Transverse colon (tissue), 4 donors: ENCODE measurements around the gene OR10D3. TPM values are rescaled to one million over a fixed set of nuclear protein-coding genes. Genes with fewer than 3 reads are reported as not detected.

ENCODE experiments used
- DNase-seq: peaks from one replicate; pipeline ENCODE4 v3.0.0-alpha.2; 2019
- H3K27ac ChIP-seq, 4 donors: fragments of 200-600 bp; sonication (generic); 2 replicates each; pipeline ENCODE4 v1.5.1; 2016 to 2018; ENCODE audit warnings: inconsistent platforms in 4 of 4
- H3K27me3 ChIP-seq: fragments of 200-600 bp; sonication (generic); 2 replicates; pipeline ENCODE4 v1.5.1; 2017; ENCODE audit warnings: inconsistent platforms
- H3K36me3 ChIP-seq, 4 donors: fragments of 200-600 bp; sonication (generic); 2 replicates each; pipeline ENCODE4 v1.5.1; 2017 to 2019; ENCODE audit warnings: inconsistent platforms in 4 of 4
- H3K4me1 ChIP-seq, 4 donors: fragments of 200-600 bp; sonication (generic); 2 replicates each; pipeline ENCODE4 v1.5.1; 2017 to 2020; ENCODE audit warnings: inconsistent platforms in 4 of 4
- H3K4me3 ChIP-seq, 4 donors: fragments of 200-600 bp; sonication (generic); 1 replicate in 1 of 4; 2 replicates in 3 of 4; pipeline versions ENCODE4 v1.5.1 to v1.6.1; 2017 to 2019; ENCODE audit warnings: inconsistent platforms in 4 of 4
- H3K9me3 ChIP-seq, 2 donors: fragments of 200-600 bp; sonication (generic); 2 replicates each; pipeline ENCODE4 v1.5.1; 2017 to 2019; ENCODE audit warnings: inconsistent platforms in 2 of 2
- EP300 ChIP-seq: sonication (generic); formaldehyde crosslinking; IDR thresholded peaks from one replicate; pipeline ENCODE4 v1.6.1; 2017; ENCODE audit warnings: antibody characterized with exemption, low read depth
- POLR2A ChIP-seq: fragments of 450-650 bp; IDR thresholded peaks from one replicate; pipeline ENCODE4 v1.6.1; 2016; ENCODE audit warnings: antibody characterized with exemption, mild to moderate bottlenecking, moderate library complexity
- POLR2AphosphoS5 ChIP-seq, 3 donors: sonication (generic); formaldehyde crosslinking; IDR thresholded peaks; one replicate each; pipeline ENCODE4 v1.6.1; 2016; ENCODE audit warnings: antibody characterized with exemption in 3 of 3
- WGBS, 2 donors: methylation state at CpG; one replicate each; pipeline ENCODE4 v1.1.5; 2018; ENCODE audit warnings: low coverage in 1 of 2; 5-methylcytosine and 5-hydroxymethylcytosine counted together
- in situ Hi-C, 4 donors: fragments of 200-750 bp; cut with MboI; loops; one replicate each; pipeline versions ENCODE4 v1.15.0 to v1.15.1; 2017; ENCODE audit warnings: low sequenced_read_pairs in 3 of 4, low pct_ligation_motif_present in 1 of 4, low pct_unique_long_range_greater_than_20kb in 1 of 4
- intact Hi-C: fragments of 100-400 bp; cut with DNase I; formaldehyde crosslinking; loops from one replicate; pipeline ENCODE4 v1.15.1; 2023; ENCODE audit warnings: low total_unique reads
- total RNA-seq, 4 donors: library from RNA; depleted of rRNA; stranded (reverse); fragments of >200 nt; gene quantifications; one replicate each; pipeline ENCODE4 v1.1.0, GENCODE V29; 2016
- TF ChIP-seq, protein P1 (sequence below), 5 experiments: fragments of 200-600 bp in 3 of 5; fragments of 450-650 bp in 2 of 5; sonication (generic) in 3 of 5; IDR thresholded peaks; 1 replicate in 2 of 5; 2 replicates in 3 of 5; pipeline ENCODE4 v1.5.1; 2016 to 2017; ENCODE audit warnings: antibody characterized with exemption in 5 of 5, inconsistent platforms in 3 of 5, mild to moderate bottlenecking in 2 of 5, moderate library complexity in 1 of 5

The OR10D3 gene
- total RNA-seq, 4 donors from 2014 or later, result not detected

DNA sequence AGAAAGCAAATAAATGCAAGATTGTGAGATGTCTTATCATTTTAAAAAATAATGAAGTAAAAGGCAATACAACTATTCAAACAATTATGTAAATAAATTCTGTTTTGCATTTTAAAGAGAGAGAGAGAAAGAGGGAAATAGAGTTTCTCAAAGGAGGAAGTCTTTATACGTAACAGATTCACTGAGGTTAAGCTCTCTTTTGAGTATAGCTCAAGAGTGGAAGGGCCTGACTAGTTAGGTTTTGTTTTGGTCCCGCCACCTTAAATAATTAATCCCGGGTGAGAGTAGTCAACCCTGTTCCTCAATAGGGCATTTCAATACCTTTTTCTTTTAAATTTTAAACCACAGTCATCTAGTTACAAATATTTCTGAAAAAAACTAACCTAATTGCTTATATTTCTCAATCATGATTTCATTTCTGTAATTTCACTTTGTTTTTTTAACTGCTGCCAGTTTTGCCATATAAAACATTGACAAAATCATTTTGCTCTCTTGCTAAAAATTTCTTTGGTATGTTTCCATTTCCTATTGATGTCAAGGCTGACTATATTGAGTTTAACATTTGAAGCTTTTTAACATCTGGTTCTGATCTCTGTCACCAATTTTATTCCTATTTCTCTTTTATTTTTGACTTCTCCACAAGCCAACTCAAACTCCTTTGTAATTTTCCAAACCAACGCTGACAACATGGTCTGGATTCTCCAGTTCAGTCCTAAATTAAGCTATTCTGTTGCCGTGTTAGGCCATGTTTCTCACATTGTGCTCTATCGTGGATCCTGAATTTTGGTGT, 10.3 kb downstream of the OR10D3 start:
- WGBS, 2 donors, result 71 to 82% methylated on average over 6 of the region's 6 CpGs
- Histone ChIP-seq H3K4me3 (no peak overlapping the region), H3K36me3 (no peaks in the 10 kb centered on the region), H3K27me3 (no peaks in the 10 kb centered on the region), H3K4me1 (peaks cover 0 to 16% (median 5%) of the 10 kb centered on the region in 4 donors), H3K9me3 (no peaks in the 10 kb centered on the region), H3K27ac (peak overlapping the region in 1 of 4 donors; percentile 35)
- in situ Hi-C loops, result loop anchor here in 2 of 4 donors (10.0 kb wide), 1 partner anchor 119 kb away; no protein-coding TSS in a partner anchor
- DNase-seq, result no peak
- TF ChIP-seq POLR2A, result no peak
- TF ChIP-seq, protein P1, sequence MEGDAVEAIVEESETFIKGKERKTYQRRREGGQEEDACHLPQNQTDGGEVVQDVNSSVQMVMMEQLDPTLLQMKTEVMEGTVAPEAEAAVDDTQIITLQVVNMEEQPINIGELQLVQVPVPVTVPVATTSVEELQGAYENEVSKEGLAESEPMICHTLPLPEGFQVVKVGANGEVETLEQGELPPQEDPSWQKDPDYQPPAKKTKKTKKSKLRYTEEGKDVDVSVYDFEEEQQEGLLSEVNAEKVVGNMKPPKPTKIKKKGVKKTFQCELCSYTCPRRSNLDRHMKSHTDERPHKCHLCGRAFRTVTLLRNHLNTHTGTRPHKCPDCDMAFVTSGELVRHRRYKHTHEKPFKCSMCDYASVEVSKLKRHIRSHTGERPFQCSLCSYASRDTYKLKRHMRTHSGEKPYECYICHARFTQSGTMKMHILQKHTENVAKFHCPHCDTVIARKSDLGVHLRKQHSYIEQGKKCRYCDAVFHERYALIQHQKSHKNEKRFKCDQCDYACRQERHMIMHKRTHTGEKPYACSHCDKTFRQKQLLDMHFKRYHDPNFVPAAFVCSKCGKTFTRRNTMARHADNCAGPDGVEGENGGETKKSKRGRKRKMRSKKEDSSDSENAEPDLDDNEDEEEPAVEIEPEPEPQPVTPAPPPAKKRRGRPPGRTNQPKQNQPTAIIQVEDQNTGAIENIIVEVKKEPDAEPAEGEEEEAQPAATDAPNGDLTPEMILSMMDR (IDR thresholded peaks at IDR 0.05), result no peak
- intact Hi-C loops, result no loop called here

DNA sequence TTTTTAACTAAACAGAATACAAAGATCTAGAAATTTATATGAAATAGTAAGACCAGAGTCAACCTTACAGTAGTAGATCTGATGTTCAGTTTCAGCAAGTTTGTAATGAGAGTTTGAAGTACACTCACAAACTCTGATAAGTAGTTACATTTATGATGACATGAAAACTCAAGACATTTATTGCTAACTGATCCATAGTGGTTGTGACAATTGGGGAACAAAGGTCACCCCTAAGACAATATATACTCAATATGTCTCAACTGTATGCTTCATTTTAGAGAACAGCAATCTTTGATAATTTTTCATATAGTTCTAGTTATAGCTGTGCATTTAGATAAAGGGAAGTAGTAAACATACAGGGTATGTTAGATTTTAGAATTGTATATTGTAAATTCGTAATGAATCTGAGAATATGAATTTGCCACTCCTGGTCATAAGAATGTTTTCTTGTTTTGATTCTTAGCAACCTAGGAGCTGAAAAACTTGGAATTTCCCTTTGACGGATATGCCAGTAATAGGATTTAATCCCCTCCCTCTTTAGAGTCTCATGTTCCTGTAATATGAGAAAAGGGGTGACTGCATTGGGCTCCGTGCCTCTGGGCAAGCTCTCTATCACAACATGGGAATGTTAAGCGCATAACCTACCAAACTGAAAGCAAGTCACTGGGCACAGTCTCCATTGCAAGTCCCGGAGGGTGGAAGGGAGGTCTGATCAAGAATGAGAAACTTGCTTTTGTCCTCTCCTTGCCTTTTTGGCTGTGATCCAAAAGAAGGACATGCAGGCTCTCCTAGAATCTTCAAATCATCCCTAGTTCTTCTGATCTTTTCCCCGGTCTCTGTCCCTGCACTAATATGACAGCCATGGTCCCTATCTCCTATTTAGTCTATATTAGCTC, 11.4 kb downstream of the OR10D3 start:
- H3K27ac ChIP-seq, result peak overlapping the region in 3 of 4 donors; percentile 28 to 56 (median 53)
- TF ChIP-seq EP300, result no peak
- TF ChIP-seq POLR2AphosphoS5 (IDR thresholded peaks at IDR 0.05), result no peak
- no peak for TF ChIP-seq POLR2A
- TF ChIP-seq, protein P1 (IDR thresholded peaks at IDR 0.05), result no peak
- no peaks in the 10 kb centered on the region for H3K27me3 ChIP-seq
- H3K4me3 ChIP-seq, result no peak overlapping the region
- no peaks in the 10 kb centered on the region for H3K9me3 ChIP-seq
- intact Hi-C loops (no loop called here), in situ Hi-C loops (loop anchor here in 2 of 4 donors (10.0 kb wide), 1 partner anchor 120 kb away; no protein-coding TSS in a partner anchor)
- WGBS, 2 donors, result 50 to 64% methylated on average over 5 to 6 of the region's 6 CpGs
- H3K4me1 ChIP-seq, result peaks cover 0 to 16% (median 5%) of the 10 kb centered on the region in 4 donors
- DNase-seq, result no peak
- no peaks in the 10 kb centered on the region for H3K36me3 ChIP-seq

DNA sequence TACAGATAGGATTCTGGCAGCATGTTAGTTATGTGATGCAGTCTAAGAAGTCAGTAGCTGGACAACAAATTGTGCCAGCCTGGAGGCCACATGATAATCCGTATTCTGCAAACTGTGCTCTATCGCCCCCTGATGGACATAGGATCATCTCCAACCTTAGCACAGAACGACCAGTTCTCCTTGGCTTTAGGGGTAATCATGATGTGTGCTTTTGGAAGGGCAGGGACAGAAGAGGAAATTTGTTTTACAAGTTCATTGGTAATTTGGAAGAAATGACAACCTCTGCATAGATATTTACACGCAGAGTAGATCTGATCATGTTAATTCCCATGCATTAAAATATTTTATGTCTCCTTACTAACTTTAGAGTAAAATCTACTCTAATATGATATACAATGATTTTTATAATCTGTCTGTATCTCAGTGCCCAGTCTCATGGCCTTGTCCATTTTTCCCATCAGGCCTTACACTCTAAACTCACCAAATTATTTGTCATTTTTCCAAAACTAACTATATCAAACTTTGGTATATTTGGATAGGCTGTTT, 12.1 kb downstream of the OR10D3 start:
- in situ Hi-C loops (loop anchor here in 2 of 4 donors (10.0 kb wide), 1 partner anchor 120 kb away; no protein-coding TSS in a partner anchor), intact Hi-C loops (no loop called here)
- Histone ChIP-seq H3K27ac (peak overlapping the region in 3 of 4 donors; percentile 28 to 56 (median 53)), H3K9me3 (no peaks in the 10 kb centered on the region), H3K27me3 (no peaks in the 10 kb centered on the region), H3K36me3 (no peaks in the 10 kb centered on the region), H3K4me1 (peaks cover 0 to 16% (median 5%) of the 10 kb centered on the region in 4 donors), H3K4me3 (no peak overlapping the region)
- TF ChIP-seq POLR2AphosphoS5 (IDR thresholded peaks at IDR 0.05), result no peak
- TF ChIP-seq EP300, result no peak
- TF ChIP-seq, protein P1 (IDR thresholded peaks at IDR 0.05), result peak; percentile 50 to 66 (median 63)
- WGBS, 2 donors, result 25 to 34% methylated on average over 4 of the region's 4 CpGs
- DNase-seq, result peak; percentile 65

DNA sequence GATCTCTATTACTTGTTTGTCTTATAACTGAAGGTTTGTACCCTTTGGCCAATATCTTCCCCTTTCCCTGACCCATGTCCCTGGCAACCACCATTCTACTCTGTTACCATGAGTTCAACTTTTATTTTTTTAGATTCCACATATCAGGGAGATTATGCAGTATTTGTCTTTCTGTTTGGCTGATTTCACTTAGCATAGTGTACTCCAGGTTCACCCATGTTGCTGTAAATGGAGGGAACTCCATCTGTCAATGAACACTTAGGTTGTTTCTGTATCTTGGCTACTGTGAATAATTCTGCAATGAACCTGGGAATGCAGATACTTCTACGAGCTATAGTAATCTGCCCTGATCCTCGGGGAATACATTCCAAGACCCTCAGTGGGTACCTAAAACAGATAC, 14.9 kb downstream of the OR10D3 start:
- no peak for DNase-seq
- H3K9me3 ChIP-seq, result no peaks in the 10 kb centered on the region
- H3K27me3 ChIP-seq, result no peaks in the 10 kb centered on the region
- H3K27ac ChIP-seq, result no peak overlapping the region
- 67% methylated on average over 2 of the region's 2 CpGs; no CpG with 5 or more reads in 1 of the 2 donors for WGBS, 2 donors
- no peaks in the 10 kb centered on the region for H3K36me3 ChIP-seq
- intact Hi-C loops, result no loop called here
- in situ Hi-C loops, result loop anchor here in 2 of 4 donors (10.0 kb wide), 1 partner anchor 123 kb away; no protein-coding TSS in a partner anchor
- no peak overlapping the region for H3K4me3 ChIP-seq
- TF ChIP-seq, protein P1 (IDR thresholded peaks at IDR 0.05), result no peak
- TF ChIP-seq POLR2AphosphoS5 (IDR thresholded peaks at IDR 0.05) (no peak), EP300 (no peak), POLR2A (no peak)
- peaks cover 0 to 11% (median 3%) of the 10 kb centered on the region in 4 donors for H3K4me1 ChIP-seq
